Upper lobe of left lung (tissue), 4 donors: ENCODE results near the gene ANKRD13A.

Experiments
- CTCF ChIP-seq, 6 experiments: fragments of 450-650 bp in 4 of 6; fragments of 200-600 bp in 2 of 6; sonication (generic) in 2 of 6; IDR thresholded peaks; one replicate each; pipeline ENCODE4 v1.5.1; 2016 to 2019; ENCODE audit warnings: antibody characterized with exemption in 6 of 6
- EP300 ChIP-seq, 4 donors: sonication (generic); formaldehyde crosslinking; IDR thresholded peaks; one replicate each; pipeline ENCODE4 v1.5.1; 2017; ENCODE audit warnings: antibody characterized with exemption in 4 of 4, control low read depth in 2 of 4
- POLR2A ChIP-seq, 4 donors: fragments of 450-650 bp; IDR thresholded peaks; one replicate each; pipeline ENCODE4 v1.5.1; 2016 to 2017; ENCODE audit warnings: antibody characterized with exemption in 4 of 4, mild to moderate bottlenecking in 2 of 4

GRCh38 chr12:110042264-110042663 is 43.0 kb downstream of the ANKRD13A start:
- no peak for TF ChIP-seq CTCF (IDR thresholded peaks at IDR 0.05)
- TF ChIP-seq EP300 (IDR thresholded peaks at IDR 0.05) = peak in 1 of 4 donors; percentile 24
- TF ChIP-seq POLR2A (IDR thresholded peaks at IDR 0.05) = no peak
